Osteoblast (primary cell): ENCODE data around the gene RLBP1. TPM values are rescaled to one million over a fixed set of nuclear protein-coding genes. Genes with fewer than 3 reads are reported as not detected.

ENCODE experiments used
- DNase-seq: peaks from one replicate; pipeline ENCODE4 v3.0.0; 2011; ENCODE audit warnings: low spot score, mixed read lengths; ENCODE audit not compliant: insufficient read length; ENCODE audit errors: missing footprints
- H2AFZ ChIP-seq: 2 replicates; pipeline ENCODE4 v1.6.0; 2011; ENCODE audit warnings: mild to moderate bottlenecking, low read length
- H3K27ac ChIP-seq: 2 replicates; pipeline ENCODE4 v1.5.1; 2011; ENCODE audit warnings: mild to moderate bottlenecking, low read depth, low read length, moderate library complexity
- H3K27me3 ChIP-seq: 2 replicates; pipeline ENCODE4 v1.6.0; 2012; ENCODE audit warnings: mild to moderate bottlenecking, control low read depth, inconsistent platforms, low read length, moderate library complexity; ENCODE audit not compliant: insufficient read depth
- H3K36me3 ChIP-seq: 2 replicates; pipeline ENCODE4 v1.5.1; 2011; ENCODE audit warnings: mild to moderate bottlenecking, low read length, control low read depth, moderate library complexity; ENCODE audit not compliant: insufficient read depth
- H3K4me1 ChIP-seq: 2 replicates; pipeline ENCODE4 v1.5.1; 2011; ENCODE audit warnings: mild to moderate bottlenecking, low read length, control low read depth, moderate library complexity; ENCODE audit not compliant: insufficient read depth
- H3K4me2 ChIP-seq: 2 replicates; pipeline ENCODE4 v1.6.0; 2011; ENCODE audit warnings: mild to moderate bottlenecking, low read length; ENCODE audit not compliant: insufficient read depth
- H3K4me3 ChIP-seq: fragments of 200-600 bp; sonication (generic); 3 replicates; pipeline ENCODE4 v1.5.1; 2012; ENCODE audit warnings: mild to moderate bottlenecking, low read length, inconsistent platforms; ENCODE audit not compliant: insufficient read depth
- H3K79me2 ChIP-seq: 2 replicates; pipeline ENCODE4 v1.6.0; 2012; ENCODE audit warnings: mild to moderate bottlenecking, low read length, control low read depth, inconsistent platforms; ENCODE audit not compliant: insufficient read depth
- H3K9me3 ChIP-seq: 2 replicates; pipeline ENCODE4 v1.5.1; 2011; ENCODE audit warnings: low read depth, low read length, control low read depth
- H4K20me1 ChIP-seq: 2 replicates; pipeline ENCODE4 v1.6.0; 2012; ENCODE audit warnings: mild to moderate bottlenecking, low read length, control low read depth; ENCODE audit not compliant: insufficient read depth
- CTCF ChIP-seq: IDR thresholded peaks from 2 replicates; pipeline ENCODE4 v1.5.1; 2011; ENCODE audit warnings: mild to moderate bottlenecking, low read depth, low read length, moderate library complexity; ENCODE audit errors: extremely low read depth
- total RNA-seq: library from RNA; depleted of rRNA; stranded (reverse); fragments of >200 nt; gene quantifications from 2 replicates; pipeline ENCODE4 v1.2.3, GENCODE V29; 2012

The RLBP1 gene
- total RNA-seq, 1 donor, result under 0.01 TPM

- no peak for DNase-seq
- Histone ChIP-seq H3K4me1 (peaks cover 7% of the 10 kb centered on the region), H3K4me3 (no peak overlapping the region)
Measured at GRCh38 chr15:89230277-89230676, 8.9 kb upstream of the RLBP1 start.

GRCh38 chr15:89227425-89227824, 6.0 kb upstream of the RLBP1 start:
- no peak for DNase-seq
- Histone ChIP-seq H3K4me1 (peaks cover 7% of the 10 kb centered on the region), H3K27me3 (no peaks in the 10 kb centered on the region), H3K4me2 (no peak overlapping the region), H3K27ac (no peak overlapping the region), H3K36me3 (no peaks in the 10 kb centered on the region), H2AFZ (no peak overlapping the region), H3K79me2 (no peaks in the 10 kb centered on the region), H3K4me3 (no peak overlapping the region), H3K9me3 (no peaks in the 10 kb centered on the region), H4K20me1 (no peaks in the 10 kb centered on the region)
- no peak for TF ChIP-seq CTCF

More at GRCh38 chr15:89230277-89230676, 8.9 kb upstream of the RLBP1 start:
- no peak for TF ChIP-seq CTCF
- no peaks in the 10 kb centered on the region for H3K27me3 ChIP-seq
- no peaks in the 10 kb centered on the region for H4K20me1 ChIP-seq
- no peak overlapping the region for H3K4me2 ChIP-seq
- H2AFZ ChIP-seq, result no peak overlapping the region
- H3K27ac ChIP-seq, result no peak overlapping the region
- no peaks in the 10 kb centered on the region for H3K79me2 ChIP-seq
- H3K9me3 ChIP-seq, result no peaks in the 10 kb centered on the region
- no peaks in the 10 kb centered on the region for H3K36me3 ChIP-seq

- H4K20me1 ChIP-seq, result no peaks in the 10 kb centered on the region
- H3K27ac ChIP-seq, result no peak overlapping the region
- peaks cover 3% of the 10 kb centered on the region for H3K27me3 ChIP-seq
- H3K4me1 ChIP-seq, result peaks cover 7% of the 10 kb centered on the region
- no peak overlapping the region for H3K4me2 ChIP-seq
- H2AFZ ChIP-seq, result no peak overlapping the region
- no peaks in the 10 kb centered on the region for H3K79me2 ChIP-seq
- H3K36me3 ChIP-seq, result no peaks in the 10 kb centered on the region
- H3K4me3 ChIP-seq, result no peak overlapping the region
- H3K9me3 ChIP-seq, result no peaks in the 10 kb centered on the region
- TF ChIP-seq CTCF, result no peak
- no peak for DNase-seq
Measured at GRCh38 chr15:89226359-89227221, 5.2 kb upstream of the RLBP1 start.

- H3K27me3 ChIP-seq, result peaks cover 5% of the 10 kb centered on the region
- peaks cover 4% of the 10 kb centered on the region for H3K4me1 ChIP-seq
- H3K27ac ChIP-seq, result no peak overlapping the region
- no peak for TF ChIP-seq CTCF
- H4K20me1 ChIP-seq, result no peaks in the 10 kb centered on the region
- no peaks in the 10 kb centered on the region for H3K9me3 ChIP-seq
- no peak for DNase-seq
- no peaks in the 10 kb centered on the region for H3K36me3 ChIP-seq
- no peak overlapping the region for H2AFZ ChIP-seq
- no peak overlapping the region for H3K4me3 ChIP-seq
- no peak overlapping the region for H3K4me2 ChIP-seq
- H3K79me2 ChIP-seq, result no peaks in the 10 kb centered on the region
Measured at GRCh38 chr15:89225588-89225987, 4.2 kb upstream of the RLBP1 start.
